Aorta (tissue), 5 donors: ENCODE data around the gene CCDC85B. TPM values are rescaled to one million over a fixed set of nuclear protein-coding genes. Genes with fewer than 3 reads are reported as not detected.

Experiments
- ATAC-seq: fragments of 200-7000 bp; cut with Tn5 transposase; one replicate; pipeline ENCODE4 v1.9.1; 2022; ENCODE audit warnings: moderate library complexity; ENCODE audit not compliant: low FRiP score
- DNase-seq, 2 donors: peaks; one replicate each; pipeline ENCODE4 v3.0.0-alpha.2; 2020
- H3K27ac ChIP-seq, 2 donors: one replicate each; pipeline ENCODE4 v1.5.1; 2013; ENCODE audit warnings: low read length in 2 of 2, mild to moderate bottlenecking in 2 of 2, moderate library complexity in 2 of 2, control low read depth in 1 of 2, inconsistent platforms in 1 of 2, low read depth in 1 of 2
- H3K27me3 ChIP-seq, 2 donors: one replicate each; pipeline ENCODE4 v1.6.1; 2013; ENCODE audit warnings: control low read depth in 1 of 2, low read length in 1 of 2, mild to moderate bottlenecking in 1 of 2, moderate library complexity in 1 of 2; ENCODE audit not compliant: insufficient read depth in 2 of 2, control insufficient read depth in 1 of 2
- H3K36me3 ChIP-seq, 2 donors: one replicate each; pipeline ENCODE4 v1.6.1; 2013; ENCODE audit warnings: control low read depth in 1 of 2, low read length in 1 of 2, mild to moderate bottlenecking in 1 of 2; ENCODE audit not compliant: insufficient read depth in 2 of 2, control insufficient read depth in 1 of 2
- H3K4me1 ChIP-seq, 2 donors: one replicate each; pipeline ENCODE4 v1.6.1; 2013; ENCODE audit warnings: low read length in 2 of 2, control low read depth in 1 of 2, mild to moderate bottlenecking in 1 of 2, moderate library complexity in 1 of 2; ENCODE audit not compliant: insufficient read depth in 2 of 2, control insufficient read depth in 1 of 2
- H3K4me3 ChIP-seq, 2 donors: one replicate each; pipeline ENCODE4 v1.5.1; 2013; ENCODE audit warnings: low read length in 2 of 2, control low read depth in 1 of 2, mild to moderate bottlenecking in 1 of 2
- H3K9me3 ChIP-seq: one replicate; pipeline ENCODE4 v1.6.1; 2013; ENCODE audit warnings: mild to moderate bottlenecking, low read length; ENCODE audit not compliant: control insufficient read depth
- WGBS, 2 donors: extraction: QIAGEN DNeasy Blood & Tissue Kit; methylation state at CpG; one replicate each; pipeline ENCODE4 v1.1.7; 2013; 5-methylcytosine and 5-hydroxymethylcytosine counted together
- intact Hi-C, 2 donors: fragments of 100-400 bp; cut with DNase I; formaldehyde crosslinking; loops; one replicate each; pipeline versions ENCODE4 v1.14.2 to v1.15.0; 2022
- polyA plus RNA-seq, 2 donors: library from polyadenylated mRNA; stranded (reverse); fragments of 200-250 nt; gene quantifications; one replicate each; pipeline ENCODE4 v1.2.3, GENCODE V29; 2013
- total RNA-seq, 2 donors: library from RNA; stranded (reverse); fragmentation: NEBNext Ultra II Directional; extraction: Animal tissue kit (Norgen Biotek cat#: 25700); gene quantifications; one replicate each; pipeline ENCODE4 v1.2.1, GENCODE V29; 2021
- donor health status: healthy with polysubstance abuse.
- donor health status: Bipolar disorder and iron deficiency.
- donor health status: DM: no; HTN: no; CAD: no.
- donor health status: DM: no; HTN: no; CAD: no.
- donor health status: DM: yes; HTN: yes; CAD: no.

Gene CCDC85B
- total and polyA plus RNA-seq, 4 donors, result 23.9 to 72.8 (median 38.5) TPM

DNA sequence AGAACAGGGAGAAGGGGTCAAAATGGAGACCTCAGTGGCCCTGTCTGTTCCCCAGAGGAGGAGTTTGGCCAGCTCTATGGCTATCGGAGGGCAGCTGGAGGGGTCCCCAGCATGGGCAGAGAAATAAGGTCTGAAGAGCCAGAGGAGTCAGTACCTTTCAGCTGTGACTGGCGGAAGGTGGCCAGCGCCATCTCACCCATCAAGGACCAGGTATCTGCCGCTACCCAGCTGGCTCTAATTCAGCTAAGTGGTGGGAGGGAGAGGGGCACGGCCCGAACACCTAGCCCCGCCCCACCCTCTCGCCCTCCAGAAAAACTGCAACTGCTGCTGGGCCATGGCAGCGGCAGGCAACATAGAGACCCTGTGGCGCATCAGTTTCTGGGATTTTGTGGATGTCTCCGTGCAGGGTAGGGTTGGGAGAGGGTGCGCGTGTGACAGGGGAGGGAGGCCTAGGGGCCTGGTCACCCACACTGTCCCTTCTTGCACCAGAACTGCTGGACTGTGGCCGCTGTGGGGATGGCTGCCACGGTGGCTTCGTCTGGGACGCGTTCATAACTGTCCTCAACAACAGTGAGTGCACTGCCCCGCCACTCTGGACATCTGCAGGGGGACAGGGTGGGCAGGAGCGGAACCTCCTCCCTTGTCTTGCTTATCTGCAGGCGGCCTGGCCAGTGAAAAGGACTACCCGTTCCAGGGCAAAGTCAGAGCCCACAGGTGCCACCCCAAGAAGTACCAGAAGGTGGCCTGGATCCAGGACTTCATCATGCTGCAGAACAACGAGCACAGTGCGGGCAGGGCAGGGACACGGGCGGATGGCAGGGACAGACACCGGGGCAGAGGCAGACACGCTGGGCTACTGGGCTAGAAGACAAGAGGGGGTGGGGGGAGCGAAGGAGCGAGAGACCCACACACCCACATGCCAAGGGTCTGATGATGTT is 8.1 kb upstream of the CCDC85B start:
- DNase-seq (peak; percentile 49 to 73), ATAC-seq (no peak)
- intact Hi-C loops, result loop anchor here in 1 of 2 donors (10.0 kb wide), 1 partner anchor 142 kb away; the partner anchor contains the start of gene CATSPER1
- H3K27me3 ChIP-seq, result no peaks in the 10 kb centered on the region
- H3K27ac ChIP-seq, result no peak overlapping the region
- H3K4me3 ChIP-seq, result no peak overlapping the region
- WGBS, 2 donors, result 88 to 89% methylated on average over 30 of the region's 30 CpGs
- peaks cover 0 to 1% of the 10 kb centered on the region in 2 donors for H3K4me1 ChIP-seq
- peaks cover 0 to 3% of the 10 kb centered on the region in 2 donors for H3K36me3 ChIP-seq
- no peaks in the 10 kb centered on the region for H3K9me3 ChIP-seq

DNA sequence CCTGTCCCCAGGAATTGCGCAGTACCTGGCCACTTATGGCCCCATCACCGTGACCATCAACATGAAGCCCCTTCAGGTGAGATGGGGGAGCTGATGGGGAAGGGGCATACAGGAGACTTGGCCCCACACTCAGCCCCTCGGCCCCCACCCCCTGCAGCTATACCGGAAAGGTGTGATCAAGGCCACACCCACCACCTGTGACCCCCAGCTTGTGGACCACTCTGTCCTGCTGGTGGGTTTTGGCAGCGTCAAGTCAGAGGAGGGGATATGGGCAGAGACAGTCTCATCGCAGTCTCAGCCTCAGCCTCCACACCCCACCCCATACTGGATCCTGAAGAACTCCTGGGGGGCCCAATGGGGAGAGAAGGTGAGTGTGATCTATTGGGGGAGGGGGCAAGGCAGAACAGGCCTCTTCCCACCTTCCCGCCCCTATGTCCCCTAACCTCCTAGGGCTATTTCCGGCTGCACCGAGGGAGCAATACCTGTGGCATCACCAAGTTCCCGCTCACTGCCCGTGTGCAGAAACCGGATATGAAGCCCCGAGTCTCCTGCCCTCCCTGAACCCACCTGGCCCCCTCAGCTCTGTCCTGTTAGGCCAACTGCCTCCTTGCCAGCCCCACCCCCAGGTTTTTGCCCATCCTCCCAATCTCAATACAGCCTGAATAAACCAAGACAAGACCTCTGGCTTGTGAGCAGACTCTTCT is 7.3 kb upstream of the CCDC85B start:
- ATAC-seq (no peak), DNase-seq (peak; percentile 44)
- intact Hi-C loops, result loop anchor here in 1 of 2 donors (10.0 kb wide), 1 partner anchor 142 kb away; the partner anchor contains the start of gene CATSPER1
- peaks cover 0 to 3% of the 10 kb centered on the region in 2 donors for H3K4me1 ChIP-seq
- H3K27ac ChIP-seq, result no peak overlapping the region
- H3K36me3 ChIP-seq, result peaks cover 0 to 3% of the 10 kb centered on the region in 2 donors
- H3K27me3 ChIP-seq, result no peaks in the 10 kb centered on the region
- H3K9me3 ChIP-seq, result no peaks in the 10 kb centered on the region
- no peak overlapping the region for H3K4me3 ChIP-seq
- 87 to 93% methylated on average over 13 of the region's 13 CpGs for WGBS, 2 donors

DNA sequence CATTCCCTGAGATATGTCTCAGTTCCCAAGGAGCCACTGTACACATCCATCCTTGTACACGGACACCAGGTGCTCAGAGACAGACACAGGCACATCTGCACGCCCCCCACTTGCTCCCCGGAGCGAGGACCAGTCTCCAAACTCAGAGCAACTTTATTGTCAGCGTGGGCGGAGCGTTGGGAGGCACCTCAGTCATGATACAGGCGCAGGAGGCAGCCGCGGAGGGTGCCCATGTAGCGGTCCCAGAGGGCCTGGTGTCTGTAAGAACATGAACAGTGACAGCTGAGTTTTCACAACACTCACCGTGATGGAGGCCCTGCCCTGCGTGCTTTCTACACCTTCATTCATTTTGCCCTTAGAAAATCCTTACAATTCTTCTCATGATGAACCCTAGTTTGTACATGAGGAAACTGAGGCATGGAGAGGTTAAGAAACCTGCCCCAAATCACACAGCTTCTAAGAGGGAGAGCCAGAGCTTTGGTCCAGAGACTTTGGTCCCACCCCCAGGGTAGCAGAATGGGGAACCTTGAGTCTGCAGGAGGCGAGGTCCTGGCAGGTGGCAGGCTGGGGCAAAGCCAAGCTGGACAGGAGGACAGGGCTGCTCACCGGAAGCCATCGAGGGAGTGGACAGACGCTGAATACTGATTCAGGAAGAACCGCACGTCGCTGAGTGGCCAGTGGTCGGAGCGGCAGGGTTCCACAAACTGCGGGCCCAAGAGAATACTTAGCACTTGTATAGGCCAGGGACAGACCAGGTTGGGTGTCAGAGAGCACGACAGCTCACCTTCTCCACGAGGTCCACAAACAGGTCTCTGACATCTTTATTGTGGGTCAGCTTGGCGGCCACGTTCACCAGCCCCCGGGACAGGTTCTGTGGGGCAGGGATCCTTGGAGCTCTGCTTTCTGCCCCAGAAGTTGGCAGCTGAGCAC is 6.4 kb upstream of the CCDC85B start:
- peak in 1 of 2 donors; percentile 49 for DNase-seq
- Histone ChIP-seq H3K4me3 (no peak overlapping the region), H3K9me3 (no peaks in the 10 kb centered on the region), H3K4me1 (peaks cover 0 to 3% of the 10 kb centered on the region in 2 donors), H3K27me3 (no peaks in the 10 kb centered on the region), H3K27ac (no peak overlapping the region), H3K36me3 (peaks cover 0 to 3% of the 10 kb centered on the region in 2 donors)
- 80% methylated on average over 28 of the region's 28 CpGs for WGBS, 2 donors
- ATAC-seq, result no peak
- intact Hi-C loops, result loop anchor here (2.0 to 10.0 kb wide), 3 partner anchors 77 to 141 kb away; partner anchors contain the start of genes CATSPER1 (in 1 of the 2) and SART1 (in 1 of the 2)

DNA sequence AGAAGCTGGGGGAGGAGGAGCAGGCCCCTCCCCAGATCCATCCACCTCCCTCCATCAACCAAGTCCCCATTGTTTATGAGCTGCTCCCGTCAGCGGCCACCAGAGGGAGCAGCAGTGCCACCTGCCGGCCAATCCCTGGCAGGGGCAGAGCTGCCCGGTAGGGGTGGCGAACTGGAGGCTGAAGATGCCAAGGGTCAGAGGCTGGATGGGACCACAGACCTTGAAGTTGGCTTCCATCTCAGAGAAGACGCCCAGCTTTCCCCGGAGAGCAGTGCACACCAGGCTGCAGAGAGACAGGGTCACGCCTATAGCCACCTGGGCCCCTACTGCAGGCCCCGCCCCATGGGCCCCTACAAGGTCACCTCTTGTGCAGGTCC is 5.8 kb upstream of the CCDC85B start:
- H3K27me3 ChIP-seq, result no peaks in the 10 kb centered on the region
- no peak overlapping the region for H3K27ac ChIP-seq
- H3K9me3 ChIP-seq, result no peaks in the 10 kb centered on the region
- H3K36me3 ChIP-seq, result peaks cover 0 to 3% of the 10 kb centered on the region in 2 donors
- intact Hi-C loops, result loop anchor here (2.0 to 10.0 kb wide), 5 partner anchors 38 to 140 kb away; partner anchors contain the start of genes BANF1 (in 1 of the 2), CATSPER1 (in 1 of the 2), EIF1AD (in 1 of the 2) and SART1 (in 1 of the 2)
- H3K4me1 ChIP-seq, result peaks cover 0 to 3% of the 10 kb centered on the region in 2 donors
- DNase-seq (peak; percentile 83 to 92), ATAC-seq (peak; percentile 57)
- H3K4me3 ChIP-seq, result no peak overlapping the region
- WGBS, 2 donors, result 20 to 25% methylated on average over 9 of the region's 9 CpGs

DNA sequence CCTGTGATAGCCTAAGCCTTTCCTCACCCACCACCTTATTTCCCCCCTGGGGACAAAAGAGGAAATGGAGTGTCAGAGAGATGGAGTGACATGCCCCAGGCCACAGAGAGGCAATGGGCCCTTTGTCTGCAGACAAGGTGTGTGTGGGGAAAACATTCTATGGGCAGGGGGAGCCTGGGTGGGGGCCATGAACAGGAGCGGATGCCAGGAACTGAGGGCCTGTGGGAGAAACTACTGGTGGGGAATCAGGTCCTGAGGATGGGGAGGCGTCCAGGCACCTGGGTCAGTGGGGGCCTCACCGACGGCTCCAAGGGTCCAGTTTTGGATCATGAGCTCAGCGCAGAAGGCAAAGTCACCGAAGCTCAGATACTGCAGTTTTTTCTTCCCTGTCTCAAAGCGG is 5.2 kb upstream of the CCDC85B start:
- ATAC-seq, result no peak
- Histone ChIP-seq H3K27me3 (no peaks in the 10 kb centered on the region), H3K4me1 (peaks cover 0 to 3% of the 10 kb centered on the region in 2 donors), H3K9me3 (no peaks in the 10 kb centered on the region), H3K4me3 (no peak overlapping the region), H3K36me3 (peaks cover 0 to 3% of the 10 kb centered on the region in 2 donors), H3K27ac (no peak overlapping the region)
- 86 to 91% methylated on average over 7 of the region's 7 CpGs for WGBS, 2 donors
- intact Hi-C loops, result loop anchor here (2.0 to 10.0 kb wide), 5 partner anchors 37 to 140 kb away; partner anchors contain the start of genes BANF1 (in 1 of the 2), CATSPER1 (in 1 of the 2), EIF1AD (in 1 of the 2) and SART1 (in 1 of the 2)
- peak in 1 of 2 donors; percentile 45 for DNase-seq

DNA sequence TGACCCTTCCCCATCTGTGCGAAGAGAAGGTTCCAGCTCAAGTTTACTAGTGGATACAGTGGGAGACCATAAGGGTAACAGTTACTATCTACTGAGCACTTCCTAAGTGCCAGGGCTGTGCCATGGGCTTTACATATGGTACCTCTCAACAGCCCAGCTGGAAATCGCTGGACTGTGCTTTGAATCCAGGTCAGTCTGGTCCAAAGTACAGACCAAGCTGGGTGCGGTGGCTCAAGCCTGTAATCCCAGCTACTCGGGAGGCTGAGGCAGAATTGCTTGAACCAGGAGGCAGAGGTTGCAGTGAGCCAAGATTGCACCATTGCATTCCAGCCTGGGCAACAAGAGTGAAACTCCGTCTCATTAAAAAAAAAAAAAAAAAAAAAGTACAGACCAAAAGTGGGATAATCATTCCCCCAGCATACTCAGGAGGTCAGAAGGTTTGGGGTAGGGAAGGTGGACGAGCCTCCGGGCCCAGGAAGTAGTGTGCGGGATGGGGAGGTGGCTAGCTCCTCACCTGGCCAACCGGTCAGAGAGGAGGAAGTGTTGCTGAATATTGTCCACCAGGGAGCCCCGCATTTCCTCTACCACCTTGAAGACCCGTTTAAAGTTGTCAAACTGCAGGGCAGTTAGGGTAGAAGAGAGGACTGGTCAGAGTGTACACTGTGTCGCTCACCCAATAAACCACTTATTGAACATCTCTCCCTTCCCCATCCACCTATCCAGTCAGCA is 4.5 kb upstream of the CCDC85B start:
- Histone ChIP-seq H3K27ac (no peak overlapping the region), H3K9me3 (no peaks in the 10 kb centered on the region), H3K27me3 (peaks cover 0 to 1% of the 10 kb centered on the region in 2 donors), H3K4me3 (no peak overlapping the region), H3K4me1 (peaks cover 0 to 3% of the 10 kb centered on the region in 2 donors), H3K36me3 (peaks cover 0 to 3% of the 10 kb centered on the region in 2 donors)
- ATAC-seq (no peak), DNase-seq (peak in 1 of 2 donors; percentile 40)
- intact Hi-C loops, result loop anchor here (2.0 to 10.0 kb wide), 5 partner anchors 36 to 139 kb away; partner anchors contain the start of genes BANF1 (in 1 of the 2), CATSPER1 (in 1 of the 2), EIF1AD (in 1 of the 2) and SART1 (in 1 of the 2)
- 92 to 93% methylated on average over 12 of the region's 12 CpGs for WGBS, 2 donors
